ENCODE measurements around the gene STAP2.

DNA sequence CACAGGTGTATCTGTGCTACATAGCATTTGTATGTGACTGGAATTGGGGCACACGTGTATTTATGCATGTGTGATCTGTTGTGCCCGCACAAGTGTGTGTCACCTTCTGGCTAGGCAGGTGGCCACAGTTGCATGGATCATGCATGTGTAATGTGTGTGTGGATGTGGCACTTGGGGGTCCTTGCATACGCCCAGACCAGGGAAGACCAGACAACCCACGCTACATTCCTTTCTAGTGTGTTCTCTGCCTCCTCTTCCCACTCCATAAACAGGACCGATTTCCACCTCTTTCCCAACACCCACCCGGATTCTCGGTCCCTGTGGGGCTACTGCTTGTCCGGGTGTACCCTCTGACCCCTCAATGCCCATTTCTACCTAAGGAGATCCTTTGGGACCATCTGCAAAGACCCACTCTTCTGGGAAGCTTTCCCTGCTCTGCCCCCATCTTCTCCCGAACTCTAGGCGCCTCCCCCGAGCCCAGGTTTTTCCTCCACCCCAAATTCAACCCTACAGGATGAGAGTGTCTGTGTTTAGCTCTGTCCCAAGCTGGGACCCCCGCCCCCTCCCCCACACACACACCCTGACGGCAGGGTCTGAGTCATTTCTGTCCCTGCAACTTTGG lies 12.3 kb downstream of the STAP2 start:
- TF ChIP-seq POLR2A (IDR thresholded peaks at IDR 0.05; ENCODE audit: low read length) (no peak), GATA1 (IDR thresholded peaks at IDR 0.05; ENCODE audit: low read depth, low read length) (no peak)
